Sigmoid colon (tissue), 7 donors: ENCODE results near the gene AURKB. TPM values are rescaled to one million over a fixed set of nuclear protein-coding genes. Genes with fewer than 3 reads are reported as not detected.

Source experiments
- DNase-seq: peaks from one replicate; pipeline ENCODE4 v3.0.0-alpha.2; 2019
- H3K27ac ChIP-seq, 4 donors: fragments of 200-600 bp; sonication (generic); one replicate each; pipeline ENCODE4 v1.5.1; 2016 to 2019; ENCODE audit warnings: mild to moderate bottlenecking in 1 of 4
- H3K27me3 ChIP-seq, 3 donors: fragments of 200-600 bp; sonication (generic); one replicate each; pipeline ENCODE4 v1.5.1; 2019; ENCODE audit warnings: mild to moderate bottlenecking in 1 of 3
- H3K36me3 ChIP-seq, 4 donors: fragments of 200-600 bp; sonication (generic); one replicate each; pipeline ENCODE4 v1.5.1; 2016 to 2019
- H3K4me1 ChIP-seq, 4 donors: fragments of 200-600 bp; sonication (generic); one replicate each; pipeline ENCODE4 v1.5.1; 2017 to 2019
- H3K4me3 ChIP-seq, 4 donors: fragments of 200-600 bp; sonication (generic); one replicate each; pipeline ENCODE4 v1.5.1; 2017 to 2019; ENCODE audit warnings: mild to moderate bottlenecking in 2 of 4, moderate library complexity in 1 of 4
- H3K9me3 ChIP-seq, 4 donors: fragments of 200-600 bp in 3 of 4; sonication (generic) in 3 of 4; one replicate each; pipeline versions ENCODE4 v1.5.1 to v1.6.1; 2013 to 2019
- CTCF ChIP-seq, 4 experiments: fragments of 450-650 bp in 3 of 4; fragments of 200-600 bp in 1 of 4; IDR thresholded peaks; one replicate each; pipeline ENCODE4 v1.5.1; 2016 to 2019; ENCODE audit warnings: antibody characterized with exemption in 4 of 4, mild to moderate bottlenecking in 3 of 4, moderate library complexity in 2 of 4
- EP300 ChIP-seq, 4 donors: sonication (generic); formaldehyde crosslinking; IDR thresholded peaks; one replicate each; pipeline ENCODE4 v1.6.1; 2017; ENCODE audit warnings: antibody characterized with exemption in 4 of 4
- POLR2A ChIP-seq, 2 donors: fragments of 450-650 bp; IDR thresholded peaks; one replicate each; pipeline ENCODE4 v1.6.1; 2016; ENCODE audit warnings: antibody characterized with exemption in 2 of 2, mild to moderate bottlenecking in 2 of 2, moderate library complexity in 2 of 2
- POLR2AphosphoS5 ChIP-seq, 4 donors: sonication (generic); formaldehyde crosslinking; IDR thresholded peaks; one replicate each; pipeline ENCODE4 v1.6.1; 2017; ENCODE audit warnings: antibody characterized with exemption in 4 of 4
- WGBS, 2 donors: extraction: QIAGEN DNeasy Blood & Tissue Kit; methylation state at CpG; one replicate each; pipeline ENCODE4 v1.1.7; 2013; 5-methylcytosine and 5-hydroxymethylcytosine counted together
- intact Hi-C: fragments of 100-400 bp; cut with DNase I; formaldehyde crosslinking; loops from one replicate; pipeline ENCODE4 v1.15.1; 2023
- polyA plus RNA-seq, 3 donors: library from polyadenylated mRNA; stranded (reverse); fragments of 200-250 nt; gene quantifications; one replicate each; pipeline ENCODE4 v1.2.3, GENCODE V29; 2013
- total RNA-seq, 4 donors: library from RNA; depleted of rRNA; stranded (reverse); fragments of >200 nt; gene quantifications; one replicate each; pipeline ENCODE4 v1.1.0, GENCODE V29; 2016
- donor health status: healthy with polysubstance abuse.
- donor health status: Bipolar disorder and iron deficiency.
- donor health status: healthy.

The AURKB gene
- total and polyA plus RNA-seq, 7 donors = 1.4 to 45.6 (median 3.3) TPM; not detected in 2

- H3K4me3 ChIP-seq = peak overlapping the region; percentile 93 to 97 (median 96)
- WGBS, 2 donors = 0 to 3% methylated on average over 11 of the region's 11 CpGs
- no peaks in the 10 kb centered on the region for H3K9me3 ChIP-seq
- TF ChIP-seq POLR2AphosphoS5 (IDR thresholded peaks at IDR 0.05) (no peak), EP300 (IDR thresholded peaks at IDR 0.05) (no peak), POLR2A (IDR thresholded peaks at IDR 0.05) (no peak), CTCF (IDR thresholded peaks at IDR 0.05) (no peak)
- H3K27ac ChIP-seq = peak overlapping the region; percentile 99 to 100 (median 100)
- H3K4me1 ChIP-seq = peaks cover 0 to 54% (median 51%) of the 10 kb centered on the region in 4 donors
- H3K36me3 ChIP-seq = peaks cover 0 to 24% (median 15%) of the 10 kb centered on the region in 4 donors
- intact Hi-C loops = loop anchor here (5.0 kb wide), 1 partner anchor 314 kb away; no protein-coding TSS in a partner anchor
- DNase-seq = no peak
- H3K27me3 ChIP-seq = no peaks in the 10 kb centered on the region
These were observed 54.5 kb downstream of the AURKB start for GRCh38 chr17:8155996-8156245.

- peak; percentile 67 for DNase-seq
- H3K4me1 ChIP-seq = peaks cover 0 to 54% (median 51%) of the 10 kb centered on the region in 4 donors
- H3K4me3 ChIP-seq = peak overlapping the region; percentile 93 to 97 (median 96)
- TF ChIP-seq POLR2A (IDR thresholded peaks at IDR 0.05) = no peak
- peak in 2 of 4 donors; percentile 2 to 4 for TF ChIP-seq POLR2AphosphoS5 (IDR thresholded peaks at IDR 0.05)
- WGBS, 2 donors = 14 to 43% methylated on average over 14 of the region's 14 CpGs
- H3K9me3 ChIP-seq = no peaks in the 10 kb centered on the region
- H3K27ac ChIP-seq = peak overlapping the region; percentile 99 to 100 (median 100)
- no peaks in the 10 kb centered on the region for H3K27me3 ChIP-seq
- intact Hi-C loops = loop anchor here (5.0 kb wide), 1 partner anchor 313 kb away; no protein-coding TSS in a partner anchor
- H3K36me3 ChIP-seq = peaks cover 4 to 23% (median 14%) of the 10 kb centered on the region in 4 donors
These were observed 55.0 kb downstream of the AURKB start for GRCh38 chr17:8155231-8155995.

Other genes with a start within 250 kb of the AURKB start
- gene GUCY2D, start 208.0 kb downstream of the AURKB start, total RNA-seq = not detected
- under 1 TPM in 1 of 3 donors, not detected in 2; 0.04 TPM for gene GUCY2D, start 208.0 kb downstream of the AURKB start, polyA plus RNA-seq
- 1 to 10 TPM; 2.8 to 5.3 (median 4.3) TPM for gene ALOX15B, start 171.5 kb downstream of the AURKB start, total RNA-seq
- gene ALOX15B, start 171.5 kb downstream of the AURKB start, polyA plus RNA-seq = 1 to 10 TPM; 1.2 to 3.2 (median 1.8) TPM
- not detected for gene ALOX12B, start 122.9 kb downstream of the AURKB start, total RNA-seq
- gene ALOX12B, start 122.9 kb downstream of the AURKB start, polyA plus RNA-seq = under 1 TPM in 1 of 3 donors, not detected in 2; 0.52 TPM
- gene ALOXE3, start 92.1 kb downstream of the AURKB start, total RNA-seq = not detected
- under 1 TPM in 1 of 3 donors, not detected in 2; 0.17 TPM for gene ALOXE3, start 92.1 kb downstream of the AURKB start, polyA plus RNA-seq
- gene HES7, start 86.5 kb downstream of the AURKB start, total RNA-seq = not detected
- under 1 TPM in 1 of 3 donors, not detected in 2; 0.16 TPM for gene HES7, start 86.5 kb downstream of the AURKB start, polyA plus RNA-seq
- gene PER1, start 58.2 kb downstream of the AURKB start, total RNA-seq = 100 to 1,000 TPM in 2 of 4 donors, 10 to 100 TPM in 2; 60.3 to 153 (median 84.5) TPM
- gene PER1, start 58.2 kb downstream of the AURKB start, polyA plus RNA-seq = 10 to 100 TPM; 30.5 to 67.7 (median 34.2) TPM
- gene VAMP2, start 47.6 kb downstream of the AURKB start, total RNA-seq = 10 to 100 TPM; 20.4 to 29.6 (median 27.3) TPM
- 10 to 100 TPM; 37.7 to 57.1 (median 54.9) TPM for gene VAMP2, start 47.6 kb downstream of the AURKB start, polyA plus RNA-seq
- gene TMEM107, start 34.2 kb downstream of the AURKB start, total RNA-seq = 10 to 100 TPM in 3 of 4 donors, 1 to 10 TPM in 1; 8.3 to 61.7 (median 20.6) TPM
- gene TMEM107, start 34.2 kb downstream of the AURKB start, polyA plus RNA-seq = 10 to 100 TPM in 1 of 3 donors, 1 to 10 TPM in 2; 4.6 to 20.8 (median 7.2) TPM
- 10 to 100 TPM in 3 of 4 donors, 1 to 10 TPM in 1; 7.7 to 17.7 (median 15.8) TPM for gene BORCS6, start 20.4 kb downstream of the AURKB start, total RNA-seq
- gene BORCS6, start 20.4 kb downstream of the AURKB start, polyA plus RNA-seq = 10 to 100 TPM in 2 of 3 donors, 1 to 10 TPM in 1; 9.2 to 14.6 (median 10.8) TPM
- 10 to 100 TPM; 14.6 to 19.9 (median 16.7) TPM for gene CTC1, start 37.5 kb upstream of the AURKB start, total RNA-seq
- 10 to 100 TPM in 2 of 3 donors, 1 to 10 TPM in 1; 3.7 to 34.2 (median 13.2) TPM for gene CTC1, start 37.5 kb upstream of the AURKB start, polyA plus RNA-seq
- gene PFAS, start 38.7 kb upstream of the AURKB start, total RNA-seq = 10 to 100 TPM in 1 of 4 donors, 1 to 10 TPM in 3; 4.6 to 10.2 (median 6.9) TPM
- gene PFAS, start 38.7 kb upstream of the AURKB start, polyA plus RNA-seq = 10 to 100 TPM in 1 of 3 donors, 1 to 10 TPM in 2; 1.4 to 22.2 (median 1.8) TPM
- 10 to 100 TPM; 27.1 to 46.6 (median 30.8) TPM for gene RANGRF, start 78.1 kb upstream of the AURKB start, total RNA-seq
- gene RANGRF, start 78.1 kb upstream of the AURKB start, polyA plus RNA-seq = 10 to 100 TPM; 20.8 to 44.8 (median 24.6) TPM
- gene SLC25A35, start 84.8 kb upstream of the AURKB start, total RNA-seq = 1 to 10 TPM; 1.8 to 5.0 (median 4.2) TPM
- 1 to 10 TPM; 3.6 to 8.5 (median 4.9) TPM for gene SLC25A35, start 84.8 kb upstream of the AURKB start, polyA plus RNA-seq
- gene ARHGEF15, start 99.7 kb upstream of the AURKB start, total RNA-seq = 1 to 10 TPM; 1.1 to 4.9 (median 2.8) TPM
- 1 to 10 TPM in 2 of 3 donors, under 1 TPM in 1; 0.46 to 8.9 (median 1.2) TPM for gene ARHGEF15, start 99.7 kb upstream of the AURKB start, polyA plus RNA-seq
- not detected for gene ODF4, start 129.3 kb upstream of the AURKB start, total RNA-seq
- gene ODF4, start 129.3 kb upstream of the AURKB start, polyA plus RNA-seq = not detected
- gene RPL26, start 172.6 kb upstream of the AURKB start, total RNA-seq = 1,000 to 10,000 TPM; 3,681 to 6,264 (median 5,219) TPM
- 1,000 to 10,000 TPM; 3,816 to 6,374 (median 4,477) TPM for gene RPL26, start 172.6 kb upstream of the AURKB start, polyA plus RNA-seq
- not detected for gene RNF222, start 187.3 kb upstream of the AURKB start, total RNA-seq
- under 1 TPM in 1 of 3 donors, not detected in 2; 0.03 TPM for gene RNF222, start 187.3 kb upstream of the AURKB start, polyA plus RNA-seq
- gene NDEL1, start 225.3 kb upstream of the AURKB start, total RNA-seq = 10 to 100 TPM; 34.9 to 56.8 (median 49.4) TPM
- 10 to 100 TPM; 31.3 to 41.4 (median 37.2) TPM for gene NDEL1, start 225.3 kb upstream of the AURKB start, polyA plus RNA-seq